ENCODE results near the gene GART. TPM values are rescaled to one million over a fixed set of nuclear protein-coding genes. Genes with fewer than 3 reads are reported as not detected.

GART gene
- total and polyA plus RNA-seq, 10 of the 15 experiments (the other 5 are each of a cell fraction or from before 2014, with no cell fraction given), result 44.7 to 178 (median 106) TPM

GRCh38 chr21:33541105-33541711 lies 709 bp downstream of the GART start (continued):
- TF ChIP-seq PKNOX1 (IDR thresholded peaks at IDR 0.05), result no peak
- TF ChIP-seq RAD21 (IDR thresholded peaks at IDR 0.05; ENCODE audit: insufficient read depth, low read depth, low read length), result no peak
- no peak for TF ChIP-seq GABPA (IDR thresholded peaks at IDR 0.05; ENCODE audit: low read depth)
- TF ChIP-seq HDGF (IDR thresholded peaks at IDR 0.05), result no peak

DNA sequence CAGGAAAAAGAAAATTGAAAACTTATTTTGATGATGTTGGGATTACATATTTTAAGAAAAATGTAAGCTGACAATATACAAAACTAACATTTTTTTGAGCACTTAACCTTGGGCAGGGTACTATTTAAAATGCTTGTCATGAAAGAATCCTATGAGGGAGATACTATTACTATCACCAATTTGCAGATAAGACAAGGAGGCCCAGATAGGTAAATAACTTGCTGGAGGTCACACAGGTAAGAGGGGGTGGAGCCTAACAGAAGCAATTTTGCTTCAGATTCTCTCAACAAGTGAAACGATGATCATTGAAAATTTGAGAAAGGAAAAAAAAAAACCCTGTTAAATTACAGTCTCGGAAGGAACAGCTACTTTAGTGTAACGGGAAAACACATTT lies 1.2 kb downstream of the GART start:
- ChIA-PET CTCF (interaction anchor here (0.9 to 1.9 kb wide), 3 partner anchors 17 to 65 kb away, joined by 3 to 15 read pairs (median 3); partner anchors contain the start of gene DONSON), POLR2A (interaction anchor here (2.0 to 2.3 kb wide), 2 partner anchors 49 to 61 kb away, joined by 7 read pairs; partner anchors contain the start of genes DNAJC28 and TMEM50B), SMC1A (ENCODE audit: uncharacterized antibody, unreplicated experiment) (interaction anchor here (0.6 to 1.8 kb wide), 4 partner anchors 34 to 275 kb away, joined by 3 to 6 read pairs (median 4); partner anchors contain the start of gene TMEM50B), RAD21 (ENCODE audit: unreplicated experiment) (interaction anchor here (1.5 kb wide), 1 partner anchor 65 kb away, joined by 3 read pairs; no protein-coding TSS in a partner anchor)
- Histone ChIP-seq H3K9ac (ENCODE audit: control insufficient read depth, insufficient read depth, low read length) (peak overlapping the region; percentile 100), H4K20me1 (ENCODE audit: control insufficient read depth, insufficient read depth) (peaks cover 2% of the 10 kb centered on the region; the same call in 1 of the 2 replicates), H3K27ac (ENCODE audit: control insufficient read depth, insufficient read depth) (peak overlapping the region; percentile 100; the same call in 1 of the 2 replicates), H3K79me2 (ENCODE audit: control insufficient read depth, insufficient read depth, low read length) (peaks cover 63% of the 10 kb centered on the region), H3K4me1 (ENCODE audit: control insufficient read depth, insufficient read depth, low read length) (no peaks in the 10 kb centered on the region), H3K4me2 (ENCODE audit: control insufficient read depth, insufficient read depth) (peak overlapping the region; percentile 56), H3K4me3 (peak overlapping the region; percentile 54), H3K27me3 (replicated peaks in 1 of 2; ENCODE audit: control insufficient read depth in 2 of 2, insufficient read depth in 2 of 2, low read length in 1 of 2) (no peaks in the 10 kb centered on the region), H3K36me3 (ENCODE audit: control insufficient read depth in 2 of 2, insufficient read depth in 2 of 2, low read length in 1 of 2) (peaks cover 4 to 25% of the 10 kb centered on the region in 2 experiments; a peak in 3 of 4 replicates), H2AFZ (ENCODE audit: control insufficient read depth, low read depth, low read length) (no peak overlapping the region), H3K9me3 (replicated peaks; ENCODE audit: control insufficient read depth, insufficient read depth, low read length) (no peaks in the 10 kb centered on the region)
- DNase-seq (ENCODE audit: low read depth, low spot score) (no peak), ATAC-seq (no peak), FAIRE-seq (no peak)
- 20% methylated on average over 3 of the region's 3 CpGs for WGBS (ENCODE audit: insufficient coverage, insufficient replicate concordance, low lambda C conversion rate, missing lambda C conversion rate)
- in situ Hi-C loops (cut with MboI), result no loop called here
- intact Hi-C loops (cut with micrococcal nuclease; ENCODE audit: unreplicated experiment), result loop anchor here (5.0 to 10.0 kb wide), 5 partner anchors 47 to 768 kb away; partner anchors contain the start of genes DONSON, IFNGR2 and PAXBP1
- no TSS peak for BruUV-seq (replicated peaks)
- TF ChIP-seq ZNF217 (IDR thresholded peaks at IDR 0.05), result no peak
- TF ChIP-seq BACH1 (IDR thresholded peaks at IDR 0.05; ENCODE audit: borderline replicate concordance), result no peak
- TF ChIP-seq, protein P1, sequence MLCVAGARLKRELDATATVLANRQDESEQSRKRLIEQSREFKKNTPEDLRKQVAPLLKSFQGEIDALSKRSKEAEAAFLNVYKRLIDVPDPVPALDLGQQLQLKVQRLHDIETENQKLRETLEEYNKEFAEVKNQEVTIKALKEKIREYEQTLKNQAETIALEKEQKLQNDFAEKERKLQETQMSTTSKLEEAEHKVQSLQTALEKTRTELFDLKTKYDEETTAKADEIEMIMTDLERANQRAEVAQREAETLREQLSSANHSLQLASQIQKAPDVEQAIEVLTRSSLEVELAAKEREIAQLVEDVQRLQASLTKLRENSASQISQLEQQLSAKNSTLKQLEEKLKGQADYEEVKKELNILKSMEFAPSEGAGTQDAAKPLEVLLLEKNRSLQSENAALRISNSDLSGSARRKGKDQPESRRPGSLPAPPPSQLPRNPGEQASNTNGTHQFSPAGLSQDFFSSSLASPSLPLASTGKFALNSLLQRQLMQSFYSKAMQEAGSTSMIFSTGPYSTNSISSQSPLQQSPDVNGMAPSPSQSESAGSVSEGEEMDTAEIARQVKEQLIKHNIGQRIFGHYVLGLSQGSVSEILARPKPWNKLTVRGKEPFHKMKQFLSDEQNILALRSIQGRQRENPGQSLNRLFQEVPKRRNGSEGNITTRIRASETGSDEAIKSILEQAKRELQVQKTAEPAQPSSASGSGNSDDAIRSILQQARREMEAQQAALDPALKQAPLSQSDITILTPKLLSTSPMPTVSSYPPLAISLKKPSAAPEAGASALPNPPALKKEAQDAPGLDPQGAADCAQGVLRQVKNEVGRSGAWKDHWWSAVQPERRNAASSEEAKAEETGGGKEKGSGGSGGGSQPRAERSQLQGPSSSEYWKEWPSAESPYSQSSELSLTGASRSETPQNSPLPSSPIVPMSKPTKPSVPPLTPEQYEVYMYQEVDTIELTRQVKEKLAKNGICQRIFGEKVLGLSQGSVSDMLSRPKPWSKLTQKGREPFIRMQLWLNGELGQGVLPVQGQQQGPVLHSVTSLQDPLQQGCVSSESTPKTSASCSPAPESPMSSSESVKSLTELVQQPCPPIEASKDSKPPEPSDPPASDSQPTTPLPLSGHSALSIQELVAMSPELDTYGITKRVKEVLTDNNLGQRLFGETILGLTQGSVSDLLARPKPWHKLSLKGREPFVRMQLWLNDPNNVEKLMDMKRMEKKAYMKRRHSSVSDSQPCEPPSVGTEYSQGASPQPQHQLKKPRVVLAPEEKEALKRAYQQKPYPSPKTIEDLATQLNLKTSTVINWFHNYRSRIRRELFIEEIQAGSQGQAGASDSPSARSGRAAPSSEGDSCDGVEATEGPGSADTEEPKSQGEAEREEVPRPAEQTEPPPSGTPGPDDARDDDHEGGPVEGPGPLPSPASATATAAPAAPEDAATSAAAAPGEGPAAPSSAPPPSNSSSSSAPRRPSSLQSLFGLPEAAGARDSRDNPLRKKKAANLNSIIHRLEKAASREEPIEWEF (IDR thresholded peaks at IDR 0.05; ENCODE audit: insufficient replicate concordance, low read depth, low read length), result no peak
- no peak for TF ChIP-seq NFYB (IDR thresholded peaks at IDR 0.05; ENCODE audit: insufficient read depth, low read depth, low read length)
- TF ChIP-seq MXI1 (IDR thresholded peaks at IDR 0.05; ENCODE audit: low read depth, low read length), result no peak
- no peak for TF ChIP-seq SUPT20H (IDR thresholded peaks at IDR 0.05; ENCODE audit: borderline replicate concordance, control insufficient read depth, low read depth, low read length)
- TF ChIP-seq JUNB (IDR thresholded peaks at IDR 0.05), result no peak
- TF ChIP-seq STAT3 (IDR thresholded peaks at IDR 0.05; ENCODE audit: low read depth, low read length), result no peak

Measured in GM12878 (cell line).